Measurements from ENCODE around the gene KCNF1.

GRCh38 chr2:10924441-10924840, 12.7 kb downstream of the KCNF1 start:
- TF ChIP-seq YY1 (IDR thresholded peaks at IDR 0.05; ENCODE audit: insufficient read depth, insufficient read length) (no peak), SUZ12 (IDR thresholded peaks at IDR 0.05; ENCODE audit: extremely low read depth, insufficient read depth, insufficient read length) (no peak), ZNF274 (IDR thresholded peaks at IDR 0.05; ENCODE audit: low read depth, low read length) (no peak)
